Activated T-cell treated with anti-CD3 and anti-CD28 coated beads, Interleukin-2, amount 50 U/mL, for 24 hours (primary cell): Measurements from ENCODE around the gene APOL2.
"Not testable (repeated sequence)": the region's sequence is repeated elsewhere in the genome, so short reads cannot be mapped to it uniquely, and the experiment has no call there.

Experiments used
- DNase-seq: peaks from one replicate; pipeline ENCODE4 v3.0.0-alpha.2; 2020
- H3K27ac Mint-ChIP-seq: 2 replicates; pipeline ENCODE4 v1.8.0; 2020; ENCODE audit warnings: mild to moderate bottlenecking, mixed read lengths
- H3K27me3 Mint-ChIP-seq: 2 replicates; pipeline ENCODE4 v1.8.0; 2020; ENCODE audit warnings: mixed read lengths
- H3K36me3 Mint-ChIP-seq: 2 replicates; pipeline ENCODE4 v1.8.0; 2020; ENCODE audit warnings: low read depth, mixed read lengths
- H3K4me1 Mint-ChIP-seq: 2 replicates; pipeline ENCODE4 v1.8.0; 2020; ENCODE audit warnings: low read depth, mixed read lengths
- H3K4me3 Mint-ChIP-seq: 2 replicates; pipeline ENCODE4 v1.8.0; 2020; ENCODE audit warnings: mild to moderate bottlenecking, moderate library complexity, mixed read lengths
- H3K9me3 Mint-ChIP-seq: 2 replicates; pipeline ENCODE4 v1.8.0; 2020; ENCODE audit warnings: mixed read lengths

APOL2 gene

GRCh38 chr22:36225333-36225922 lies 13.9 kb downstream of the APOL2 start:
- DNase-seq = no peak
- no peaks in the 10 kb centered on the region for H3K27me3 Mint-ChIP-seq
- no peaks in the 10 kb centered on the region for H3K9me3 Mint-ChIP-seq
- peaks cover 15% of the 10 kb centered on the region for H3K4me1 Mint-ChIP-seq
- no peak overlapping the region for H3K4me3 Mint-ChIP-seq
- H3K36me3 Mint-ChIP-seq = peaks cover 52% of the 10 kb centered on the region
- H3K27ac Mint-ChIP-seq = no peak overlapping the region

GRCh38 chr22:36224245-36224644 lies 15.1 kb downstream of the APOL2 start:
- no peak overlapping the region for H3K4me3 Mint-ChIP-seq
- no peaks in the 10 kb centered on the region for H3K9me3 Mint-ChIP-seq
- peak overlapping the region; percentile 44 for H3K27ac Mint-ChIP-seq
- DNase-seq = no peak
- H3K27me3 Mint-ChIP-seq = no peaks in the 10 kb centered on the region
- H3K4me1 Mint-ChIP-seq = peaks cover 15% of the 10 kb centered on the region
- H3K36me3 Mint-ChIP-seq = peaks cover 41% of the 10 kb centered on the region

GRCh38 chr22:36223504-36223903 lies 15.8 kb downstream of the APOL2 start:
- Mint-ChIP-seq H3K27me3 (peaks cover 6% of the 10 kb centered on the region), H3K36me3 (peaks cover 33% of the 10 kb centered on the region), H3K4me1 (peaks cover 15% of the 10 kb centered on the region), H3K27ac (no peak overlapping the region), H3K4me3 (no peak overlapping the region), H3K9me3 (no peaks in the 10 kb centered on the region)
- no peak for DNase-seq

GRCh38 chr22:36222887-36223450 lies 16.4 kb downstream of the APOL2 start:
- H3K27ac Mint-ChIP-seq = no peak overlapping the region
- peaks cover 15% of the 10 kb centered on the region for H3K4me1 Mint-ChIP-seq
- no peaks in the 10 kb centered on the region for H3K9me3 Mint-ChIP-seq
- H3K27me3 Mint-ChIP-seq = peaks cover 6% of the 10 kb centered on the region
- H3K4me3 Mint-ChIP-seq = no peak overlapping the region
- DNase-seq = no peak
- H3K36me3 Mint-ChIP-seq = peaks cover 28% of the 10 kb centered on the region

GRCh38 chr22:36221799-36222751 lies 17.3 kb downstream of the APOL2 start:
- DNase-seq = peak; percentile 62
- Mint-ChIP-seq H3K36me3 (peaks cover 20% of the 10 kb centered on the region), H3K27me3 (peaks cover 6% of the 10 kb centered on the region), H3K27ac (no peak overlapping the region), H3K4me1 (peaks cover 15% of the 10 kb centered on the region), H3K4me3 (no peak overlapping the region), H3K9me3 (no peaks in the 10 kb centered on the region)

- Mint-ChIP-seq H3K27me3 (peaks cover 7% of the 10 kb centered on the region), H3K36me3 (peaks cover 6% of the 10 kb centered on the region), H3K9me3 (no peaks in the 10 kb centered on the region), H3K4me1 (peaks cover 15% of the 10 kb centered on the region), H3K4me3 (no peak overlapping the region), H3K27ac (no peak overlapping the region)
- no peak for DNase-seq
Measured at GRCh38 chr22:36220451-36220921, 18.8 kb downstream of the APOL2 start.

GRCh38 chr22:36218648-36219193 lies 20.6 kb downstream of the APOL2 start:
- Mint-ChIP-seq H3K36me3 (no peaks in the 10 kb centered on the region), H3K9me3 (no peaks in the 10 kb centered on the region), H3K27me3 (peaks cover 12% of the 10 kb centered on the region), H3K4me1 (peaks cover 7% of the 10 kb centered on the region), H3K27ac (no peak overlapping the region), H3K4me3 (no peak overlapping the region)
- no peak for DNase-seq

- DNase-seq = no peak
- no peaks in the 10 kb centered on the region for H3K36me3 Mint-ChIP-seq
- H3K9me3 Mint-ChIP-seq = no peaks in the 10 kb centered on the region
- no peak overlapping the region for H3K27ac Mint-ChIP-seq
- H3K4me3 Mint-ChIP-seq = no peak overlapping the region
- H3K4me1 Mint-ChIP-seq = peaks cover 4% of the 10 kb centered on the region
- H3K27me3 Mint-ChIP-seq = peaks cover 17% of the 10 kb centered on the region
Measured at GRCh38 chr22:36215981-36216380, 23.3 kb downstream of the APOL2 start.

- peaks cover 25% of the 10 kb centered on the region for H3K27me3 Mint-ChIP-seq
- H3K9me3 Mint-ChIP-seq = peaks cover 4% of the 10 kb centered on the region
- H3K27ac Mint-ChIP-seq = no peak overlapping the region
- H3K4me1 Mint-ChIP-seq = peaks cover 5% of the 10 kb centered on the region
- H3K36me3 Mint-ChIP-seq = no peaks in the 10 kb centered on the region
- no peak overlapping the region for H3K4me3 Mint-ChIP-seq
- no peak for DNase-seq
Measured at GRCh38 chr22:36213586-36213985, 25.7 kb downstream of the APOL2 start.

- Mint-ChIP-seq H3K4me1 (peaks cover 5% of the 10 kb centered on the region), H3K4me3 (no peak overlapping the region), H3K9me3 (peaks cover 4% of the 10 kb centered on the region), H3K36me3 (no peaks in the 10 kb centered on the region), H3K27me3 (peaks cover 25% of the 10 kb centered on the region), H3K27ac (no peak overlapping the region)
- DNase-seq = no peak
Measured at GRCh38 chr22:36212901-36213300, 26.4 kb downstream of the APOL2 start.

GRCh38 chr22:36211237-36211861 lies 28.0 kb downstream of the APOL2 start:
- no peak for DNase-seq
- Mint-ChIP-seq H3K4me1 (peaks cover 5% of the 10 kb centered on the region), H3K4me3 (no peak overlapping the region), H3K27ac (no peak overlapping the region), H3K9me3 (peaks cover 4% of the 10 kb centered on the region), H3K36me3 (no peaks in the 10 kb centered on the region), H3K27me3 (peaks cover 25% of the 10 kb centered on the region)

- Mint-ChIP-seq H3K27me3 (peaks cover 22% of the 10 kb centered on the region), H3K36me3 (no peaks in the 10 kb centered on the region), H3K4me3 (no peak overlapping the region), H3K9me3 (peaks cover 4% of the 10 kb centered on the region), H3K4me1 (peaks cover 5% of the 10 kb centered on the region), H3K27ac (no peak overlapping the region)
- no peak for DNase-seq
Measured at GRCh38 chr22:36210224-36210623, 29.1 kb downstream of the APOL2 start.

- H3K36me3 Mint-ChIP-seq, DNase-seq, H3K9me3 Mint-ChIP-seq, H3K4me1 Mint-ChIP-seq, H3K27ac Mint-ChIP-seq, H3K4me3 Mint-ChIP-seq: not testable (repeated sequence)
- peaks cover 22% of the 10 kb centered on the region for H3K27me3 Mint-ChIP-seq
Measured at GRCh38 chr22:36209488-36209908, 29.8 kb downstream of the APOL2 start.

- no peak for DNase-seq
- Mint-ChIP-seq H3K9me3 (peaks cover 4% of the 10 kb centered on the region), H3K27me3 (peaks cover 20% of the 10 kb centered on the region), H3K4me1 (peaks cover 5% of the 10 kb centered on the region), H3K27ac (no peak overlapping the region), H3K4me3 (no peak overlapping the region), H3K36me3 (no peaks in the 10 kb centered on the region)
Measured at GRCh38 chr22:36208914-36209313, 30.4 kb downstream of the APOL2 start.
